SJSA1 (cell line): Measurements from ENCODE around the gene CHID1. TPM values are rescaled to one million over a fixed set of nuclear protein-coding genes. Genes with fewer than 3 reads are reported as not detected.

Experiments
- DNase-seq, 2 experiments: peaks; one replicate each; pipeline ENCODE4 v3.0.0-alpha.2; 2015 to 2020; ENCODE audit warnings: low spot score in 2 of 2, low read depth in 1 of 2
- H3K27ac ChIP-seq: fragments of 250-450 bp; sonication (Bioruptor Pico); 2 replicates; pipeline ENCODE4 v1.5.1; 2020; ENCODE audit warnings: mild to moderate bottlenecking, moderate library complexity
- H3K27me3 ChIP-seq: fragments of 250-450 bp; sonication (Bioruptor Pico); replicated peaks from 2 replicates; pipeline ENCODE4 v1.5.1; 2020; ENCODE audit warnings: mild to moderate bottlenecking, moderate library complexity
- H3K36me3 ChIP-seq: fragments of 250-450 bp; sonication (Bioruptor Pico); 2 replicates; pipeline ENCODE4 v1.5.1; 2020; ENCODE audit warnings: mild to moderate bottlenecking
- H3K4me1 ChIP-seq: fragments of 250-450 bp; sonication (Bioruptor Pico); replicated peaks from 2 replicates; pipeline ENCODE4 v1.6.1; 2021; ENCODE audit warnings: mild to moderate bottlenecking
- H3K4me3 ChIP-seq: fragments of 250-450 bp; sonication (Bioruptor Pico); 2 replicates; pipeline ENCODE4 v1.5.1; 2020; ENCODE audit warnings: mild to moderate bottlenecking
- H3K9me3 ChIP-seq: fragments of 250-450 bp; sonication (Bioruptor Pico); replicated peaks from 2 replicates; pipeline ENCODE4 v1.5.1; 2020; ENCODE audit warnings: mild to moderate bottlenecking
- total RNA-seq: library from RNA; depleted of rRNA; stranded (reverse); fragments of >200 nt; shearing (Covaris generic); gene quantifications from 2 replicates; pipeline ENCODE4 v1.2.3, GENCODE V29; 2014

CHID1 gene
- total RNA-seq, 1 experiment from 2014 or later = 22.1 TPM

DNA sequence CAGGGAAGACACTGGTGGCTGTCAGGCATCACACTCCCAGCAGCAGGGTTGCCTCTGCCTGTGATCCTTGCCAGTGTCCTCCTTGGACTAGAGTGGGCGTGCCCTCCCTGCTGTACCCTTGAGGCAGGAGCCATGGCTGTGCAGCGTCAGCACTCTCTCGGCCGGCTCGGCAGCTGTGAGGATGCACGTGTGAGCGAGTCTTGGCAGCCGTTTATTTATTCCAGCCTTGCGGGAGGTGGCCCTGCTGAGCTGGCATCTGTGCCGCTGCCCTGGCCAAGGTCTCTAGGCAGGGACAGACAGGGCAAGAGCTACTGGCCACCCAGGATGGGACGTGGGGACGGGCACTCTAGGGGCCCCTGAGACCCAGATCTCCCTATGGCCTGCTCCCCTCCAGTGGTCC, 34.1 kb downstream of the CHID1 start:
- Histone ChIP-seq H3K27me3 (no peaks in the 10 kb centered on the region), H3K9me3 (no peaks in the 10 kb centered on the region), H3K27ac (no peak overlapping the region), H3K36me3 (no peaks in the 10 kb centered on the region), H3K4me1 (peaks cover 8% of the 10 kb centered on the region; the same call in 1 of the 2 replicates), H3K4me3 (no peak overlapping the region)
- DNase-seq = no peak

DNA sequence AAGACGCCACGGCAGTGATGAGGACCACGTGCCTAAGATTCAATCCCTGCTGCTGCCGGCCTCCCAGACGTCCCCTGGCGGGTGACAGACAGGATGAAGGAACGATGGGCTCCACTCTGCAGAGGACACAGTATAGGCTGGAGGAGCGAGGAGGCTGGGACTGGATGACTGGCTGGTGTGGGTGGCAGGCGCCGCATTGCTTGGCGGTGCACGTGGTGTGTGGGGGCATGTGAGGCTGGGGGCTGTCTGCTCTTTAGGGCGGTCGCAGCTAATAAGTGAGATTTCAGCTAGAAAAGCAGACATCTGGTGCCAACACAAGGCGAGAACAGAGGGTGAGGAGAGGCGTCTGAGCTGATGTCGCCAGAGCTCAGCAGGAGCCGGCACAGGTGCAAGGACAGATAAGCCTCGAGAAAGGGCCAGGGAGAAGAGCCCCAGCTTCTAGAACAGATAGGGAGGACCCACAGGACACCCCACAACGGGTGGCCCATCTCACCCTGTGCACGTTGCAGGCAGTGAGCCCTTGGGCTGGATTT, 34.8 kb downstream of the CHID1 start:
- peaks cover 8% of the 10 kb centered on the region; the same call in 1 of the 2 replicates for H3K4me1 ChIP-seq
- no peak overlapping the region for H3K4me3 ChIP-seq
- no peak for DNase-seq
- H3K9me3 ChIP-seq = no peaks in the 10 kb centered on the region
- H3K27ac ChIP-seq = no peak overlapping the region
- H3K36me3 ChIP-seq = no peaks in the 10 kb centered on the region
- H3K27me3 ChIP-seq = no peaks in the 10 kb centered on the region

- no peaks in the 10 kb centered on the region for H3K36me3 ChIP-seq
- DNase-seq = no peak
- H3K4me1 ChIP-seq = peaks cover 8% of the 10 kb centered on the region; the same call in 1 of the 2 replicates
- no peaks in the 10 kb centered on the region for H3K27me3 ChIP-seq
- no peak overlapping the region for H3K4me3 ChIP-seq
- H3K9me3 ChIP-seq = no peaks in the 10 kb centered on the region
- H3K27ac ChIP-seq = no peak overlapping the region
Observed at GRCh38 chr11:875203-875602, 35.4 kb downstream of the CHID1 start.

GRCh38 chr11:873706-874105, 36.9 kb downstream of the CHID1 start:
- Histone ChIP-seq H3K4me1 (peaks cover 8% of the 10 kb centered on the region; the same call in 1 of the 2 replicates), H3K27ac (no peak overlapping the region), H3K27me3 (no peaks in the 10 kb centered on the region), H3K4me3 (no peak overlapping the region), H3K36me3 (no peaks in the 10 kb centered on the region), H3K9me3 (no peaks in the 10 kb centered on the region)
- no peak for DNase-seq

DNA sequence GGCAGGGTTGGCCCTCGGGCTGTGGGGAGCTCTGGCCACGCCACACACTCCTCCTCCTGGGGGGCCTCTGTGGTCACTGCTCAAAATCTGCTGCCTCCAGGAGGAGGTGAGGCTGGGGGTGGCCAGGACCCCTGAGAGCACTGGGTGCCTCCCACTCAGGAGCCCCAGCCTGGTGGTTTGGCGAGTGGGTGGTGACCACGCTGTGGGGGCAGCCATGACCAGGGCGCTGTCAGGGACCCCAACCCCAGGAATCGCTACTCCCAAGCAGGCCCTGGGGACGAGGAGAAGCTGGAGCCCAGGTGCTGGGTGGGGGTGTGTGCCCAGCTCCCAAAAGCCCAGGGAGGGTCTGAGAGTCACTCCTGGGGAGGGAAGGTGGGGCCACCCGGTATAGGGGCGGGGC, 37.8 kb downstream of the CHID1 start:
- Histone ChIP-seq H3K36me3 (no peaks in the 10 kb centered on the region), H3K4me1 (peaks cover 8% of the 10 kb centered on the region; the same call in 1 of the 2 replicates), H3K27ac (no peak overlapping the region), H3K27me3 (no peaks in the 10 kb centered on the region), H3K9me3 (no peaks in the 10 kb centered on the region), H3K4me3 (no peak overlapping the region)
- DNase-seq = no peak

DNA sequence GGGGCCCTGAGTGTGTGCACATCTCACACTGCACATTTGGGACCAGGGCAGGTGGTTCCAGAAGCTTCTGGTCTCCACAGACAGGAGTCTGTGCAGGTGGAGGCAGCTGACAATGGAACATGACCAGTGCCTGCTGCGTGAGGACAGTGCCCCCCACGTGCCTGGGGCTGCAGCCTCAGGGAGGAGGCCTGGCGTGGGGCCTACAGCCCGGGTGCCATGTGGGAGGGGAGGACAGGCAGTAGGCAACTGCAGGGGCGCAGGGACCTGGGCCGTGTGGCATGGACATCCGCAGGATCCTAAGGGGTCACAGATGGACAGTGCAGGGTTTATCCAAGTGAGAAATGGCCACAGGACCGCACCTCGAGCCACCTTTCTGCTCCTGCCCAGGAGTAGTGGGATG, 39.1 kb downstream of the CHID1 start:
- no peak overlapping the region for H3K4me3 ChIP-seq
- DNase-seq = no peak
- no peaks in the 10 kb centered on the region for H3K36me3 ChIP-seq
- no peaks in the 10 kb centered on the region for H3K9me3 ChIP-seq
- H3K27me3 ChIP-seq = no peaks in the 10 kb centered on the region
- H3K27ac ChIP-seq = no peak overlapping the region
- H3K4me1 ChIP-seq = peaks cover 8% of the 10 kb centered on the region; the same call in 1 of the 2 replicates

GRCh38 chr11:870418-870817, 40.2 kb downstream of the CHID1 start:
- DNase-seq = no peak
- Histone ChIP-seq H3K36me3 (no peaks in the 10 kb centered on the region), H3K27ac (no peak overlapping the region)

GRCh38 chr11:870127-870413, 40.5 kb downstream of the CHID1 start:
- H3K27ac ChIP-seq = no peak overlapping the region
- no peaks in the 10 kb centered on the region for H3K27me3 ChIP-seq
- DNase-seq = no peak
- no peaks in the 10 kb centered on the region for H3K36me3 ChIP-seq
- H3K4me1 ChIP-seq = peaks cover 8% of the 10 kb centered on the region; the same call in 1 of the 2 replicates
- H3K9me3 ChIP-seq = no peaks in the 10 kb centered on the region
- H3K4me3 ChIP-seq = no peak overlapping the region

More at GRCh38 chr11:870418-870817, 40.2 kb downstream of the CHID1 start:
- Histone ChIP-seq H3K4me1 (peaks cover 8% of the 10 kb centered on the region; the same call in 1 of the 2 replicates), H3K9me3 (no peaks in the 10 kb centered on the region), H3K4me3 (no peak overlapping the region), H3K27me3 (no peaks in the 10 kb centered on the region)

DNA sequence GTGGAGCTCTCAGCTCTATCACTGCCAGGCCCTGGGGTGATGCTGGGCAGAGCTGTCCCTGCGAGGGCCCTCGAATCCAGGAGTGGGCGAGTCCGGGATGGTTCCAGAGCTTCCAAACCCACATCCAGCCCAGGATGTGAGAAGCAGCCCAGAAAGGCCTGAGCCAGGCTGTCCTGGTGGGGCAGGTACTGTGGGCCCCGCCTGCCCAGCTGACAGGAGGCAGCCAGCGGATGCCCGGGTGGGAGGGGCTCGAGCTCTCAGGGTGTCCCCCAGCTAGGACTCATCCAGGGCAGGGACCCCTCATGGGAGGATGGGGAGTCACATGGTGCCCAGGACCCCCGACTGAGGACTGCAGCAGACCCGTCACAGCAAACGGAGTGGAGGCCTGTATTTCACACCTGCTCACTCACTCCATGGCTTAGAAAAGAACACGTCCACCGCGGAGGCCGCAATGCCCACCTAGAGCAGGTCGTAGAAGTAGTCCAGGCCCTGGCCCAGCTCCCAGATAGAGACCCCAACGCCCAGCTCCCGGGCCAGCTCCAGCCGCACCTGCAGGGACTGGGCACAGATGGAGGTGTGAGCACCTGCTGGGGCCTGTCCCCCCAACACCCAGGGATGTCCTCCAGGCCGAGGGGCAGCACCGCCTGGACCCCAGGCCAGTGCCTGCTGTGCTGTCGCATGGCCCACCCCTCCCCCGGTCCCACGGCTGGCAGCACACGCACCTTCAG, 41.0 kb downstream of the CHID1 start:
- H3K9me3 ChIP-seq = no peaks in the 10 kb centered on the region
- no peak overlapping the region for H3K4me3 ChIP-seq
- no peaks in the 10 kb centered on the region for H3K36me3 ChIP-seq
- no peaks in the 10 kb centered on the region for H3K27me3 ChIP-seq
- no peak for DNase-seq
- H3K4me1 ChIP-seq = peaks cover 8% of the 10 kb centered on the region; the same call in 1 of the 2 replicates
- H3K27ac ChIP-seq = no peak overlapping the region

GRCh38 chr11:868802-869201, 41.8 kb downstream of the CHID1 start:
- H3K9me3 ChIP-seq = no peaks in the 10 kb centered on the region
- DNase-seq = no peak
- H3K4me1 ChIP-seq = peaks cover 8% of the 10 kb centered on the region; the same call in 1 of the 2 replicates
- H3K27me3 ChIP-seq = no peaks in the 10 kb centered on the region
- H3K4me3 ChIP-seq = no peak overlapping the region
- H3K27ac ChIP-seq = no peak overlapping the region
- H3K36me3 ChIP-seq = 0 out of 2 replicates have a peak, but pooled peaks cover 2% of the 10 kb centered on the region

- Histone ChIP-seq H3K27ac (no peak overlapping the region), H3K4me1 (peaks cover 8% of the 10 kb centered on the region; the same call in 1 of the 2 replicates), H3K36me3 (0 out of 2 replicates have a peak, but pooled peaks cover 2% of the 10 kb centered on the region), H3K27me3 (no peaks in the 10 kb centered on the region), H3K9me3 (no peaks in the 10 kb centered on the region), H3K4me3 (no peak overlapping the region)
- no peak for DNase-seq
Observed at GRCh38 chr11:868394-868793, 42.2 kb downstream of the CHID1 start.

DNA sequence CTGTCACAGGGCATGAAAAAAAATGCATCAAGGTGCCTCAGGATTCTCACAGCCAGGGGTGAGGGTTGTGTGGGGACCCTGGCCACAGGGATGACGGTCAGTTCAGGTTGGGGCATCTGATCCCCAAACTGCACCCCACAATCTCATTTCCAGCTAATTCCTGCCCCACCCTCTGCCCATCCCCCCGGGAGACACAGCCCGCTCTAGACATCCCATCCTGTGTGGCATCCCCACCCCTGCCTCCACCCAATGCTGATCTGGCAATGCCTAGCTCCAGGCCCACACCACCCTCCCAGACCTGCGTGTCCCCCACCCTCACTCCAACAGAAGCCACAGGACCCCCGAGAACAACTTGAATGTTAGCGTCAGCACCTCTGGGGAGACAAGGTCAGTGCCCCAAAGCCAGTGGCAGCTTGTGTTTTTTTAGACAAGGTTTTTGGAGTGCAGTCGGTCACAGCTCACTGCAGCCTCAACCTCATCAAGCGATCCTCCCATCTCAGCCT, 42.7 kb downstream of the CHID1 start:
- H3K36me3 ChIP-seq = 0 out of 2 replicates have a peak, but pooled peaks cover 2% of the 10 kb centered on the region
- H3K9me3 ChIP-seq = no peaks in the 10 kb centered on the region
- H3K27me3 ChIP-seq = no peaks in the 10 kb centered on the region
- no peak overlapping the region for H3K27ac ChIP-seq
- no peak overlapping the region for H3K4me3 ChIP-seq
- peaks cover 8% of the 10 kb centered on the region; the same call in 1 of the 2 replicates for H3K4me1 ChIP-seq
- DNase-seq = no peak

GRCh38 chr11:866481-866880, 44.1 kb downstream of the CHID1 start:
- H3K36me3 ChIP-seq = 0 out of 2 replicates have a peak, but pooled peaks cover 2% of the 10 kb centered on the region
- no peak overlapping the region for H3K4me3 ChIP-seq
- no peaks in the 10 kb centered on the region for H3K4me1 ChIP-seq
- H3K27ac ChIP-seq = no peak overlapping the region
- H3K9me3 ChIP-seq = no peaks in the 10 kb centered on the region
- no peak for DNase-seq
- H3K27me3 ChIP-seq = no peaks in the 10 kb centered on the region
